Aorta (tissue), 5 donors: ENCODE results near the gene CH25H. TPM values are rescaled to one million over a fixed set of nuclear protein-coding genes. Genes with fewer than 3 reads are reported as not detected.
A peak's percentile ranks its signal among the peaks of the same experiment; 100 is the strongest.
"Not testable (repeated sequence)": the region's sequence is repeated elsewhere in the genome, so short reads cannot be mapped to it uniquely, and the experiment has no call there.

ENCODE experiments used
- ATAC-seq: fragments of 200-7000 bp; cut with Tn5 transposase; one replicate; pipeline ENCODE4 v1.9.1; 2022; ENCODE audit warnings: moderate library complexity; ENCODE audit not compliant: low FRiP score
- DNase-seq, 2 donors: peaks; one replicate each; pipeline ENCODE4 v3.0.0-alpha.2; 2020
- H3K27ac ChIP-seq, 2 donors: one replicate each; pipeline ENCODE4 v1.5.1; 2013; ENCODE audit warnings: low read length in 2 of 2, mild to moderate bottlenecking in 2 of 2, moderate library complexity in 2 of 2, control low read depth in 1 of 2, inconsistent platforms in 1 of 2, low read depth in 1 of 2
- H3K27me3 ChIP-seq, 2 donors: one replicate each; pipeline ENCODE4 v1.6.1; 2013; ENCODE audit warnings: control low read depth in 1 of 2, low read length in 1 of 2, mild to moderate bottlenecking in 1 of 2, moderate library complexity in 1 of 2; ENCODE audit not compliant: insufficient read depth in 2 of 2, control insufficient read depth in 1 of 2
- H3K36me3 ChIP-seq, 2 donors: one replicate each; pipeline ENCODE4 v1.6.1; 2013; ENCODE audit warnings: control low read depth in 1 of 2, low read length in 1 of 2, mild to moderate bottlenecking in 1 of 2; ENCODE audit not compliant: insufficient read depth in 2 of 2, control insufficient read depth in 1 of 2
- H3K4me1 ChIP-seq, 2 donors: one replicate each; pipeline ENCODE4 v1.6.1; 2013; ENCODE audit warnings: low read length in 2 of 2, control low read depth in 1 of 2, mild to moderate bottlenecking in 1 of 2, moderate library complexity in 1 of 2; ENCODE audit not compliant: insufficient read depth in 2 of 2, control insufficient read depth in 1 of 2
- H3K4me3 ChIP-seq, 2 donors: one replicate each; pipeline ENCODE4 v1.5.1; 2013; ENCODE audit warnings: low read length in 2 of 2, control low read depth in 1 of 2, mild to moderate bottlenecking in 1 of 2
- H3K9me3 ChIP-seq: one replicate; pipeline ENCODE4 v1.6.1; 2013; ENCODE audit warnings: mild to moderate bottlenecking, low read length; ENCODE audit not compliant: control insufficient read depth
- WGBS, 2 donors: extraction: QIAGEN DNeasy Blood & Tissue Kit; methylation state at CpG; one replicate each; pipeline ENCODE4 v1.1.7; 2013; 5-methylcytosine and 5-hydroxymethylcytosine counted together
- intact Hi-C, 2 donors: fragments of 100-400 bp; cut with DNase I; formaldehyde crosslinking; loops; one replicate each; pipeline versions ENCODE4 v1.14.2 to v1.15.0; 2022
- polyA plus RNA-seq, 2 donors: library from polyadenylated mRNA; stranded (reverse); fragments of 200-250 nt; gene quantifications; one replicate each; pipeline ENCODE4 v1.2.3, GENCODE V29; 2013
- total RNA-seq, 2 donors: library from RNA; stranded (reverse); fragmentation: NEBNext Ultra II Directional; extraction: Animal tissue kit (Norgen Biotek cat#: 25700); gene quantifications; one replicate each; pipeline ENCODE4 v1.2.1, GENCODE V29; 2021
- donor health status: healthy with polysubstance abuse.
- donor health status: Bipolar disorder and iron deficiency.
- donor health status: DM: no; HTN: no; CAD: no.
- donor health status: DM: no; HTN: no; CAD: no.
- donor health status: DM: yes; HTN: yes; CAD: no.

The CH25H gene
- total and polyA plus RNA-seq, 4 donors: 1.0 to 2.4 (median 1.7) TPM; not detected in 1

DNA sequence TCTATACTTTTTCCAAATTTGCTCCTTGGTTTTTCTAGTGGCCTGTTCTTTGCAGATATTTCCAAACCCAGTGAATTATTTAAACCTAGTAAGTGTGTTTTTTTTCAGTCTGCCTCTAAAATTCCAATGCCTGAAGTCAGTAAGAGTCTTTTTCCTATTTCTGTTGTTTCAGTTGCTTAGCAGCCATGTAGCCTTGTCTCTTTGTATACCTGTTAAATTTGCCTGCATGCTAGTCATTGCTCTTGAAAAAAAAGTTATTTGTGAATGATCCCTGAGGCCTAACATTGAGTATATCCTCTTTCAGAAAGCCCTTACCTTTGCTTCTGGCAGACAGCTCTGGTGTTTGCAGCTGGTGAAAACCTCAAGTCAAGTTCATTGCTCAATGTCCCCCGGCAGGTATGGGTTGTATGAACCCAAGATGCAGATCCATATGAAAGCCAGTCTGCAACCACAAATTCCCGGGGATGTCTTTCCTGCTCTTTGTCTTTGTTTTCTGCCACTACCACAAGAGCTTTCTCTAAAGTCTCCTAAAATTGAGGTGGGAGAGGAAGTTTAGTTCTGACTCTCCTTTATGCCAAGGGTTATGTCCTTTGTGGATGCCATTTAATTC lies 35.7 kb downstream of the CH25H start:
- WGBS, 2 donors: 81 to 90% methylated on average over 2 of the region's 2 CpGs
- ATAC-seq: no peak
- no peaks in the 10 kb centered on the region for H3K9me3 ChIP-seq
- no peak for DNase-seq
- intact Hi-C loops: no loop called here
- H3K27me3 ChIP-seq: peaks cover 0 to 2% of the 10 kb centered on the region in 2 donors
- no peak overlapping the region for H3K4me3 ChIP-seq
- H3K27ac ChIP-seq: no peak overlapping the region
- H3K4me1 ChIP-seq: no peaks in the 10 kb centered on the region
- H3K36me3 ChIP-seq: no peaks in the 10 kb centered on the region

DNA sequence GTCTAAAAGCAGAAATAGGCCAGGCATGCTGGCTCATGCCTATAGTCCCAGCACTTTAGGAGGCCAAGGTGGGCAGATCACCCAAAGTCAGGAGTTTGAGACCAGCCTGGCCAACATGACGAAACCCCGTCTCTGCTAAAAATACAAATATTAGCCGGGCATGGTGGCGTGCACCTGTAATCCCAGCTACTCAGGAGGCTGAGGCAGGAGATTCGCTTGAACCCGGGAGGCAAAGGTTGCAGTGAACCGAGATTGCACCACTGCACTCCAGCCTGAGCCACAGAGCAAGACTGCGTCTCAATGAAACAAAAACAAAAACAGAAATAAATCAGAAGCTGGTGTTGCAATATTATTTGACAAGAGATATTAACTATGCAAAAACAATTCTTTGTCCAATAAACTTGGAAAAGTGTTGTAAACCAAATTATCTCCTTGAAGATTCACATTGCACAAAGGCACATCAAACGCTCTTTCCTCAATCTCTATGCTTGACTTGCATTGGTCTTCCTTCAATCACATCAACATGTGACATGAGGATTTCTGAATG lies 38.7 kb downstream of the CH25H start:
- H3K9me3 ChIP-seq, intact Hi-C loops, H3K27ac ChIP-seq, H3K36me3 ChIP-seq, H3K4me3 ChIP-seq, DNase-seq, H3K4me1 ChIP-seq, H3K27me3 ChIP-seq, ATAC-seq: not testable (repeated sequence)
- 74 to 87% methylated on average over 9 of the region's 9 CpGs for WGBS, 2 donors

DNA sequence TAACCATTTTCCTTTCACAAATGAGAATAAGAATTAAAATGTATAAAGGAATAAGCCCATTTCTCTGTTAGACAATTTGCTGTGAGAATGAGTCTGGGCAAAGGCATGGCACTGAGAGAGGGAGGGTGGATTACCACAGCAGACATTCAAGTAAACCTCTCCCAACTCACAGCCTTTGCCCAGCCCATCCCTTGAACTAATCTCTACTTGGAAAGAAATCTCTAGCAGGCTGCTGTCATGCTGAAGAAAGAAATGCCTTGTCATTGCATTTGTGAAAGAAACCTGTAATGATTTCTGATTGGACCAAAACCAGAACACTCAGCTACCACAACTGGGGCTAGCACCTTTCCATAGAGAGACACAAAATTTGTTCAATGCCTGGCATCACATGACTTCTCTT lies 39.2 kb downstream of the CH25H start:
- peaks cover 1% of the 10 kb centered on the region for H3K9me3 ChIP-seq
- peaks cover 0 to 5% of the 10 kb centered on the region in 2 donors for H3K27me3 ChIP-seq
- ATAC-seq (no peak), DNase-seq (no peak)
- no peaks in the 10 kb centered on the region for H3K36me3 ChIP-seq
- intact Hi-C loops: no loop called here
- no peak overlapping the region for H3K27ac ChIP-seq
- H3K4me3 ChIP-seq: no peak overlapping the region
- no peaks in the 10 kb centered on the region for H3K4me1 ChIP-seq

DNA sequence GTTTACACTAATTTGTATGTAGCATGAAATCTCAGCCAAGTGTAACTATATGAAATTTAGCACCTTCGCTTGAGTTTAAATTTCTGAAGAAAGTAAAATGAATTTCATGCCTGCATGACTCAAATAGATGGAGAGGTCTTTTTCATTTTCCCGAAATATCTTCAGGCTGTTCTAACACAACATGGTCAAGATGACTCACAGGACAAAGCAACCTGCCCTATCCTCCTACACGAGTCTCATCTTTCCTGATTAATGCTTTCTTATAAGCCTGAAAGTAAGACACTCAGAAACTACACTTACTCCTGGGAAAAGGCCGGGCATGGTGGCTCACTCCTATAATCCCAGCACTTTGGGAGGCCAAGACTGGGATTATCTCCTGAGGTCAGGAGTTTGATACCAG lies 41.2 kb downstream of the CH25H start:
- H3K36me3 ChIP-seq: no peaks in the 10 kb centered on the region
- H3K27ac ChIP-seq: no peak overlapping the region
- H3K4me1 ChIP-seq: no peaks in the 10 kb centered on the region
- peaks cover 0 to 2% of the 10 kb centered on the region in 2 donors for H3K27me3 ChIP-seq
- ATAC-seq (no peak), DNase-seq (no peak)
- intact Hi-C loops: no loop called here
- H3K9me3 ChIP-seq: peaks cover 1% of the 10 kb centered on the region
- no peak overlapping the region for H3K4me3 ChIP-seq
- WGBS, 2 donors: 83 to 90% methylated on average over 4 of the region's 4 CpGs

DNA sequence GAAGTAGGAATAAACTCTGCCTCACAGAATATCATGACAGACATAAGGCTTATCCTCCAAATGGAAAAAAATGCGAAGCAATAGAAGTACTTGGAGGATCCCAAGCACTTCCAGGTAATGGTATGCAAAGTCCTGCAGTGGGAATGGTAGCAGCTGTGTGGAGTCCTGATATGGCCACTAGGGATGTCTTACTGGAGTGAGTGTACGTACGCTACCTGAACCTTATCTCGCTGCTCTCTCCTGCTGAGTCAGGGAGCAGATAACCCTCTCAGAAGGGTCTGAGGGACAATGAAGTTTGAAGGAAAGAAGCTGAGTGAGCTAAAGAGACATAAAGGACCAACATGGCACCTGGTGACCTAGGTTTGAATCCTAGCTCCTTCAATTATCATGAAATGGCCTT lies 42.2 kb downstream of the CH25H start:
- Histone ChIP-seq H3K4me3 (no peak overlapping the region), H3K9me3 (peaks cover 1% of the 10 kb centered on the region), H3K27me3 (peaks cover 0 to 2% of the 10 kb centered on the region in 2 donors), H3K36me3 (no peaks in the 10 kb centered on the region), H3K4me1 (no peaks in the 10 kb centered on the region), H3K27ac (no peak overlapping the region)
- DNase-seq: no peak
- intact Hi-C loops: no loop called here
- WGBS, 2 donors: 77 to 90% methylated on average over 4 of the region's 4 CpGs
- ATAC-seq: no peak

DNA sequence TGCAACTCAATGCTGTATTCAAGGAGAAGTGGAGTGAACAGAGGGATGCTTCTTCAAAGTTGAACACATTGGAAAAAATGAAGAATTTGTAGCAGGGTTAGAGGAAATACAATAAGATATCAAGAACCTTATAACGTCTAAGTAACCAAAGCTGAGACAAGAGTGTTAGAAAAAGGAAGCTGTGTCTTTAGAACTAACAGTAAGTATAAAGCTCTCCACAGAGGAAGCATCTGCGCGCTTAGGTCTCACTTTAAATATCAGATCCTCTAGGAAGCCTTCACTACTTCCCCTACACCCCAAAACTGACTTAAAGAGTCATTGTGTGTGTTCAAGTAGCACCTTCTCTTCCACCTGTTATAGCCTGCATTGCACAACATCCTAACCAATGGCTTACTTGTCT lies 43.0 kb downstream of the CH25H start:
- intact Hi-C loops: no loop called here

DNA sequence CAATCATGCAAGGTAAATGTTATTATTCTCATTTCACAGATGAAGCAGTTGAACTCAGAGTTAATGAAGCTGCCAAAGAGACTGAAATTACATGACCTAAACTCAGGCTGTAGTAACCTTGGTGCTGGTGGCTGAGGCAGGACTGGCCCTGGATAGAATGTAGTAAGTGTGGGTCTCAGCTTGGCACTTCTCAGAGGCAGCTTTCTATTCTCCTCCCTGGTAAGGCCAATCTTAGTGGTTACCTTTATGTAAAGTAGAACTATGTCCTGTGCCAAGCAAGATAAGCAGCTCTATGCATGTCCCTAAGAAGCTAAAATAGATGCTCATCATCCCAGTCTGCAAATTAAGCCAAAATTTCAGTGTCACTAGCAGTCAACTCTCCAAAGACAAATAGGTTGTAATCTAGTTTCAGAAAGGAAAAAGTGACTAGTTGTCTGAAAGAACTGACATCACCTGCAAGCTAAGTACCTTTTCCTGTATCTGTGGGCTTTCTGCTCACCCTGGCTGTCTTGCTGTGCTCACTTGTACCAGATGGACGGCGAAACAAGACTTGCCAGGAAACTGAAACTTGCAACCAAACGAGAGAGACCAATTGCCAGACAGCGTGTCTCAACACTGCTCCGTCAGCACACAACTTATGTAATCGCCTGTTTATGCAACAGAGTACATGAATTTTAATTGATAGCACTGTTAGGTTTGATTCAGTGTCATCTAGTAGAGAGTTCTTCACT lies 43.7 kb downstream of the CH25H start:
- WGBS, 2 donors: 75 to 77% methylated on average over 6 of the region's 6 CpGs
- no peaks in the 10 kb centered on the region for H3K36me3 ChIP-seq
- DNase-seq: peak in 1 of 2 donors; percentile 55
- H3K27me3 ChIP-seq: peaks cover 0 to 2% of the 10 kb centered on the region in 2 donors
- peaks cover 1% of the 10 kb centered on the region for H3K9me3 ChIP-seq
- H3K27ac ChIP-seq: no peak overlapping the region
- H3K4me3 ChIP-seq: no peak overlapping the region
- H3K4me1 ChIP-seq: no peaks in the 10 kb centered on the region
- intact Hi-C loops: no loop called here
- ATAC-seq: peak; percentile 48

More for the DNA sequence above, 43.0 kb downstream of the CH25H start:
- H3K36me3 ChIP-seq: no peaks in the 10 kb centered on the region
- no peak for DNase-seq
- H3K27ac ChIP-seq: no peak overlapping the region
- ATAC-seq: no peak
- peaks cover 0 to 2% of the 10 kb centered on the region in 2 donors for H3K27me3 ChIP-seq
- WGBS, 2 donors: 79 to 91% methylated on average over 3 of the region's 3 CpGs
- peaks cover 1% of the 10 kb centered on the region for H3K9me3 ChIP-seq
- H3K4me1 ChIP-seq: no peaks in the 10 kb centered on the region
- H3K4me3 ChIP-seq: no peak overlapping the region

DNA sequence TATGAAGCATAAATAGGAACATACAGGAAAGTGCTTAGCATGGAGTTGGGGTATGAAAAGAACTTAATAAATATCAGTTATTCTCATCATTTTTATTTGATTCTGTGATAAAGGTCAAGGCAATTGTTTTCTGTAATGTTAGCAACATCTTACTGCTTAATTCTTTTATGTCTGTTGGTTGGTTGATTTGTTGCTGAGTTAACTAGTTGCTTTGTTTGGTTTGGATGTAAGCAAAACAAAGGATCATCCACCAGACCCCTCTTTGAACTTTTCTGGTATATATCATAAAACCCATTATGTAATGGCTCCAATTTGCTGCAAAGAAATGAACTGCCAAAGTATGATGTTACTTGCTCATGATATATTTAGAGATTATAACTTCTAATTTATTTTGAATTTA lies 44.5 kb downstream of the CH25H start:
- Histone ChIP-seq H3K27ac (no peak overlapping the region), H3K4me3 (no peak overlapping the region), H3K27me3 (peaks cover 0 to 2% of the 10 kb centered on the region in 2 donors), H3K36me3 (no peaks in the 10 kb centered on the region), H3K9me3 (peaks cover 1% of the 10 kb centered on the region), H3K4me1 (no peaks in the 10 kb centered on the region)
- intact Hi-C loops: no loop called here
- ATAC-seq (no peak), DNase-seq (no peak)

DNA sequence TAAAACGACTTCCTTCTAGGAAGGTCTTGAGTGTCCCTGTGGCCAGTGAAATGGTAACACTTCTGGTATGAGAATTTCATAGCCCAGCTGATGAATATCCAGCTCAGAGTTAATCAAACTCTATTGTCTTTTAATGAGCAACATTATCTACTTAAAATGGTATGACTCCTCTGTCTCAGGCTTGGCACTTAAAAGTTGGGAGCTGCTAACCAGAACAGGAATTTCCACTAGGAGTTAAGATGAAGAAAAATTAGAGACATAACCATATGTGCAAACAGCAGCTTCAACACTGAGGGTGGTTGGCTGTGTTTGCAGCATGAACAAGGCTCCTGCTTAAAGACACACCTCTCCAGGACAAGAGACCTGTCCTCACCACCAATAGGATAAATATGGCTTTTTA lies 46.8 kb downstream of the CH25H start:
- intact Hi-C loops: no loop called here
- ATAC-seq (no peak), DNase-seq (no peak)
- peaks cover 0 to 2% of the 10 kb centered on the region in 2 donors for H3K27me3 ChIP-seq
- peaks cover 1% of the 10 kb centered on the region for H3K9me3 ChIP-seq
- H3K36me3 ChIP-seq: no peaks in the 10 kb centered on the region
- 84 to 86% methylated on average over 1 of the region's 1 CpG for WGBS, 2 donors
- no peak overlapping the region for H3K27ac ChIP-seq
- H3K4me3 ChIP-seq: no peak overlapping the region
- H3K4me1 ChIP-seq: no peaks in the 10 kb centered on the region
